HepG2 (cell line): ENCODE data around the gene UCP2. TPM values are rescaled to one million over a fixed set of nuclear protein-coding genes. Genes with fewer than 3 reads are reported as not detected.
A peak's percentile ranks its signal among the peaks of the same experiment; 100 is the strongest.

Experiments
- BORCS8-MEF2B ChIP-seq: sonication (generic); formaldehyde crosslinking; IDR thresholded peaks from 2 replicates; pipeline ENCODE4 v1.8.0; 2022; ENCODE audit warnings: mild to moderate bottlenecking, missing genetic modification reagents
- FOXC1 ChIP-seq: sonication (generic); formaldehyde crosslinking; IDR thresholded peaks from 2 replicates; pipeline ENCODE4 v1.8.0; 2022; ENCODE audit warnings: mild to moderate bottlenecking, missing genetic modification reagents, borderline replicate concordance
- FOXK1 ChIP-seq: sonication (generic); formaldehyde crosslinking; IDR thresholded peaks from 2 replicates; pipeline ENCODE4 v1.4.0; 2020; ENCODE audit warnings: low read depth, missing genetic modification reagents, borderline replicate concordance
- ISX ChIP-seq: sonication (generic); formaldehyde crosslinking; conservative IDR thresholded peaks from 2 replicates; pipeline ENCODE4 v1.5.0; 2020; ENCODE audit warnings: missing genetic modification reagents
- MEIS1 ChIP-seq: sonication (generic); formaldehyde crosslinking; IDR thresholded peaks from 2 replicates; pipeline ENCODE4 v1.9.0; 2021; ENCODE audit warnings: mild to moderate bottlenecking, missing genetic modification reagents, moderate library complexity, borderline replicate concordance
- MXD4 ChIP-seq: IDR thresholded peaks from 2 replicates; pipeline ENCODE4 v1.6.1; 2016; ENCODE audit warnings: mild to moderate bottlenecking, missing biosample characterization, missing genetic modification reagents
- PAWR ChIP-seq: sonication (generic); formaldehyde crosslinking; IDR thresholded peaks from 2 replicates; pipeline ENCODE4 v1.4.0; 2020; ENCODE audit warnings: missing genetic modification reagents, mild to moderate bottlenecking, borderline replicate concordance
- PITX1 ChIP-seq: sonication (generic); formaldehyde crosslinking; IDR thresholded peaks from 2 replicates; pipeline ENCODE4 v1.5.1; 2020; ENCODE audit warnings: mild to moderate bottlenecking, missing genetic modification reagents
- POLR2AphosphoS5 ChIP-seq: IDR thresholded peaks from 2 replicates; pipeline ENCODE4 v1.6.1; 2012; ENCODE audit warnings: low read depth, low read length
- SRY ChIP-seq: sonication (generic); formaldehyde crosslinking; IDR thresholded peaks from 2 replicates; pipeline ENCODE4 v1.8.0; 2022; ENCODE audit warnings: mild to moderate bottlenecking, missing genetic modification reagents
- SUZ12 ChIP-seq: fragments of 150-350 bp; IDR thresholded peaks from 2 replicates; pipeline ENCODE4 v1.6.1; 2014; ENCODE audit warnings: low read depth, low read length
- TEAD3 ChIP-seq: optimal IDR thresholded peaks from 2 replicates; pipeline ENCODE3; 2016; ENCODE audit warnings: borderline replicate concordance
- ZFY ChIP-seq: sonication (generic); formaldehyde crosslinking; IDR thresholded peaks from 2 replicates; pipeline ENCODE4 v1.4.0; 2020; ENCODE audit warnings: missing genetic modification reagents
- ZKSCAN8 ChIP-seq: IDR thresholded peaks from 2 replicates; pipeline ENCODE4 v1.6.1; 2016; ENCODE audit warnings: borderline replicate concordance, missing genetic modification reagents, missing compliant biosample characterization
- ZNF205 ChIP-seq: IDR thresholded peaks from 2 replicates; pipeline ENCODE4 v1.6.1; 2018; ENCODE audit warnings: missing biosample characterization, missing genetic modification reagents
- ZNF501 ChIP-seq: sonication (generic); formaldehyde crosslinking; IDR thresholded peaks from 2 replicates; pipeline ENCODE4 v1.5.1; 2020; ENCODE audit warnings: mild to moderate bottlenecking, moderate library complexity, missing genetic modification reagents
- ZNF530 ChIP-seq: sonication (generic); formaldehyde crosslinking; IDR thresholded peaks from 2 replicates; pipeline ENCODE4 v1.5.0; 2020; ENCODE audit warnings: low read depth, mild to moderate bottlenecking, missing genetic modification reagents
- ZNF557 ChIP-seq: sonication (generic); formaldehyde crosslinking; IDR thresholded peaks from 2 replicates; pipeline ENCODE4 v1.4.0; 2020; ENCODE audit warnings: missing genetic modification reagents
- ZSCAN22 ChIP-seq: sonication (generic); formaldehyde crosslinking; IDR thresholded peaks from 2 replicates; pipeline ENCODE4 v1.4.0; 2020; ENCODE audit warnings: mild to moderate bottlenecking, missing genetic modification reagents
- polyA plus RNA-seq, 8 experiments: library from polyadenylated mRNA; depleted of rRNA in 3 of 8; stranded (reverse) in 7 of 8; unstranded in 1 of 8; fragments of >200 nt; fragmentation: Illumina TruSeq in 4 of 8; extraction: Trizol in 4 of 8; gene quantifications; 2 replicates each; pipeline versions ENCODE4 v1.2.1 to v1.2.3, GENCODE V29; 2011 to 2016; ENCODE audit warnings: low read depth in 4 of 8, missing spikeins in 1 of 8, mixed read lengths in 1 of 8; ENCODE audit not compliant: insufficient read depth in 1 of 8
- total RNA-seq, 5 experiments: library from RNA; depleted of rRNA; stranded (reverse); fragments of >200 nt; fragmentation: Illumina TruSeq; extraction: Trizol; gene quantifications; 2 replicates each; pipeline ENCODE4 v1.2.3, GENCODE V29; 2016; ENCODE audit warnings: low read depth in 1 of 5
- TF ChIP-seq, protein P1 (sequence below): sonication (generic); formaldehyde crosslinking; IDR thresholded peaks from 2 replicates; pipeline ENCODE4 v1.8.1; 2023; ENCODE audit warnings: mild to moderate bottlenecking, missing genetic modification reagents
- TF ChIP-seq, protein P2 (sequence below): IDR thresholded peaks from 2 replicates; pipeline ENCODE4 v1.6.1; 2012; ENCODE audit warnings: low read length, improper control_type of control experiment
- TF ChIP-seq, protein P3 (sequence below): sonication (generic); formaldehyde crosslinking; IDR thresholded peaks from 2 replicates; pipeline ENCODE4 v1.5.1; 2020; ENCODE audit warnings: missing genetic modification reagents, mild to moderate bottlenecking, borderline replicate concordance
- TF ChIP-seq, protein P4 (sequence below): sonication (generic); formaldehyde crosslinking; IDR thresholded peaks from 2 replicates; pipeline ENCODE4 v1.4.0; 2020; ENCODE audit warnings: mild to moderate bottlenecking, missing genetic modification reagents

The UCP2 gene
- total and polyA plus RNA-seq, 2 of the 13 experiments (the other 11 are each of a cell fraction or from before 2014, with no cell fraction given): 2.7 to 3.2 TPM

DNA sequence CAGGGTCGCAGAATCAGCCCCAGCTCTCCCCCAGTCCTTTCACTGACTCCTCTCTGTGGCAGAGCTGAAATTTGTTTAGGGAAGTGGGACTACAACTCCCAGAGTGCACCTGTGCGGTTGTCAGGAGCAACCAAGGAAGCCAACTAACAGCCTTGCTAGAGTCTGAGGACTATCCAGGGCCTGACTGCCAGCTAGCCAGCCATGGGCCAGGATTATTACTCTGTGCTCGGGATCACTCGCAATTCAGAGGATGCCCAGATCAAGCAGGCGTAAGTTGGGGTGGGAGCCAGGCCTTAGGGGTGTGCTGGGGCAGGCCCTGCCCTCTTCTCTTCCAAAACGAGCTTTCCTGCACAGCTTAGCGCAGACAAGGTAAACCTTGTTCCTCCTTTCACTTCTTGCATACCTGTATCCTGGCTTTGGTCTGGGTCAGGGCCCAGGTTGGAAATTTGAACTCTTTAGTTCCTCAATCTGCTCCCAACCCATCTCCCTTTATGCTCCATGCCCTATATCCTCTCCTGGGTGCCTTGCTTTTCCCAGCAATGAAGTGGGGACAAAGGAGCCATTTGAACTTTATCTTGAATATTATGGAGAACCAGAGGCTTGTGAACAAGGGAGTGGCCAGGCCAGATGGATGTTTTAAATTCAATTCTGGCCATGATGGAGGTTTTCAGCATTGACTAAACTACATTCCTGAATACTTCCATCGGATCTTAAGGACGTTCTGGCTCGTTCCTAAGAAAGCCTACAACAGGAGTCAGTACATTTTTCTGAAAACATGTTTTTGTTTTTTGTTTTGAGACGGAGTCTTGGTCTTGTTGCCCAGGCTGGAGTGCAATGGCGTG is 31.6 kb downstream of the UCP2 start, which contains the start of gene DNAJB13 (continued):
- no peak for TF ChIP-seq ZNF557 (CRISPR knock-in tag)
- TF ChIP-seq, protein P1, sequence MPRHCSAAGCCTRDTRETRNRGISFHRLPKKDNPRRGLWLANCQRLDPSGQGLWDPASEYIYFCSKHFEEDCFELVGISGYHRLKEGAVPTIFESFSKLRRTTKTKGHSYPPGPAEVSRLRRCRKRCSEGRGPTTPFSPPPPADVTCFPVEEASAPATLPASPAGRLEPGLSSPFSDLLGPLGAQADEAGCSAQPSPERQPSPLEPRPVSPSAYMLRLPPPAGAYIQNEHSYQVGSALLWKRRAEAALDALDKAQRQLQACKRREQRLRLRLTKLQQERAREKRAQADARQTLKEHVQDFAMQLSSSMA (CRISPR knock-in tag): no peak
- TF ChIP-seq ZNF205 (CRISPR knock-in tag): 0 out of 2 replicates have a peak, but pooled peaks have one; percentile 54
- TF ChIP-seq SUZ12: peak; percentile 60
- TF ChIP-seq ZNF530: no peak
- peak; percentile 64 for TF ChIP-seq ZNF501 (CRISPR knock-in tag)
- TF ChIP-seq ZFY (CRISPR knock-in tag): peak; percentile 87
- no peak for TF ChIP-seq ISX
- 0 out of 2 replicates have a peak, but pooled peaks have one; percentile 26 for TF ChIP-seq SRY (CRISPR knock-in tag)
- 0 out of 2 replicates have a peak, but pooled peaks have one; percentile 30 for TF ChIP-seq MEIS1 (CRISPR knock-in tag)
- TF ChIP-seq, protein P2, sequence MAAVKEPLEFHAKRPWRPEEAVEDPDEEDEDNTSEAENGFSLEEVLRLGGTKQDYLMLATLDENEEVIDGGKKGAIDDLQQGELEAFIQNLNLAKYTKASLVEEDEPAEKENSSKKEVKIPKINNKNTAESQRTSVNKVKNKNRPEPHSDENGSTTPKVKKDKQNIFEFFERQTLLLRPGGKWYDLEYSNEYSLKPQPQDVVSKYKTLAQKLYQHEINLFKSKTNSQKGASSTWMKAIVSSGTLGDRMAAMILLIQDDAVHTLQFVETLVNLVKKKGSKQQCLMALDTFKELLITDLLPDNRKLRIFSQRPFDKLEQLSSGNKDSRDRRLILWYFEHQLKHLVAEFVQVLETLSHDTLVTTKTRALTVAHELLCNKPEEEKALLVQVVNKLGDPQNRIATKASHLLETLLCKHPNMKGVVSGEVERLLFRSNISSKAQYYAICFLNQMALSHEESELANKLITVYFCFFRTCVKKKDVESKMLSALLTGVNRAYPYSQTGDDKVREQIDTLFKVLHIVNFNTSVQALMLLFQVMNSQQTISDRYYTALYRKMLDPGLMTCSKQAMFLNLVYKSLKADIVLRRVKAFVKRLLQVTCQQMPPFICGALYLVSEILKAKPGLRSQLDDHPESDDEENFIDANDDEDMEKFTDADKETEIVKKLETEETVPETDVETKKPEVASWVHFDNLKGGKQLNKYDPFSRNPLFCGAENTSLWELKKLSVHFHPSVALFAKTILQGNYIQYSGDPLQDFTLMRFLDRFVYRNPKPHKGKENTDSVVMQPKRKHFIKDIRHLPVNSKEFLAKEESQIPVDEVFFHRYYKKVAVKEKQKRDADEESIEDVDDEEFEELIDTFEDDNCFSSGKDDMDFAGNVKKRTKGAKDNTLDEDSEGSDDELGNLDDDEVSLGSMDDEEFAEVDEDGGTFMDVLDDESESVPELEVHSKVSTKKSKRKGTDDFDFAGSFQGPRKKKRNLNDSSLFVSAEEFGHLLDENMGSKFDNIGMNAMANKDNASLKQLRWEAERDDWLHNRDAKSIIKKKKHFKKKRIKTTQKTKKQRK: no peak
- no peak for TF ChIP-seq PAWR (CRISPR knock-in tag)
- no peak; the same call in 1 of the 2 replicates for TF ChIP-seq MXD4 (CRISPR knock-in tag)
- 0 out of 2 replicates have a peak, but pooled peaks have one; percentile 34 for TF ChIP-seq BORCS8-MEF2B (CRISPR knock-in tag)
- TF ChIP-seq ZSCAN22 (CRISPR knock-in tag): no peak
- TF ChIP-seq, protein P3, sequence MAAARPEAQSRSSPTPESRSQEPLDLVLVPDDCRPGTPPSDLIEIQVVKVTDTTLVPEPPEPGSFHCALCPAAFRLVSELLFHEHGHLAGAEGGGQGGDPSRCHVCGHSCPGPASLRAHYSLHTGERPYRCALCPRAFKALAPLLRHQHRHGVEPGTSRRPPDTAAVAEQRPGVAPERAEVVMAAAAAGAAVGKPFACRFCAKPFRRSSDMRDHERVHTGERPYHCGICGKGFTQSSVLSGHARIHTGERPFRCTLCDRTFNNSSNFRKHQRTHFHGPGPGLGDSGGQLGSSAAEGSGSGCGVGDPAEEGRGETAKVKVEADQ (CRISPR knock-in tag): no peak
- 0 out of 2 replicates have a peak, but pooled peaks have one; percentile 25 for TF ChIP-seq ZKSCAN8 (CRISPR knock-in tag)
- 0 out of 2 replicates have a peak, but pooled peaks have one; percentile 35 for TF ChIP-seq FOXC1 (CRISPR knock-in tag)
- peak; percentile 56; the same call in 1 of the 2 replicates for TF ChIP-seq FOXK1 (CRISPR knock-in tag)
- TF ChIP-seq PITX1 (CRISPR knock-in tag): 0 out of 2 replicates have a peak, but pooled peaks have one; percentile 47
- TF ChIP-seq, protein P4, sequence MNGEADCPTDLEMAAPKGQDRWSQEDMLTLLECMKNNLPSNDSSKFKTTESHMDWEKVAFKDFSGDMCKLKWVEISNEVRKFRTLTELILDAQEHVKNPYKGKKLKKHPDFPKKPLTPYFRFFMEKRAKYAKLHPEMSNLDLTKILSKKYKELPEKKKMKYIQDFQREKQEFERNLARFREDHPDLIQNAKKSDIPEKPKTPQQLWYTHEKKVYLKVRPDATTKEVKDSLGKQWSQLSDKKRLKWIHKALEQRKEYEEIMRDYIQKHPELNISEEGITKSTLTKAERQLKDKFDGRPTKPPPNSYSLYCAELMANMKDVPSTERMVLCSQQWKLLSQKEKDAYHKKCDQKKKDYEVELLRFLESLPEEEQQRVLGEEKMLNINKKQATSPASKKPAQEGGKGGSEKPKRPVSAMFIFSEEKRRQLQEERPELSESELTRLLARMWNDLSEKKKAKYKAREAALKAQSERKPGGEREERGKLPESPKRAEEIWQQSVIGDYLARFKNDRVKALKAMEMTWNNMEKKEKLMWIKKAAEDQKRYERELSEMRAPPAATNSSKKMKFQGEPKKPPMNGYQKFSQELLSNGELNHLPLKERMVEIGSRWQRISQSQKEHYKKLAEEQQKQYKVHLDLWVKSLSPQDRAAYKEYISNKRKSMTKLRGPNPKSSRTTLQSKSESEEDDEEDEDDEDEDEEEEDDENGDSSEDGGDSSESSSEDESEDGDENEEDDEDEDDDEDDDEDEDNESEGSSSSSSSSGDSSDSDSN: peak; percentile 16; the same call in 1 of the 2 replicates
- peak; percentile 51 for TF ChIP-seq TEAD3 (CRISPR knock-in tag)
- TF ChIP-seq POLR2AphosphoS5: peak; percentile 37
